H9 (cell line): ENCODE results near the gene CHURC1. TPM values are rescaled to one million over a fixed set of nuclear protein-coding genes. Genes with fewer than 3 reads are reported as not detected.

Experiments
- DNase-seq: peaks from one replicate; pipeline ENCODE4 v3.0.0-alpha.2; 2017
- H2AFZ ChIP-seq: one replicate; pipeline ENCODE4 v1.6.1; 2013; ENCODE audit warnings: mild to moderate bottlenecking, low read length, control low read depth, moderate library complexity
- H2AK5ac ChIP-seq: 2 replicates; pipeline ENCODE4 v1.6.1; 2013; ENCODE audit warnings: low read length, control low read depth, mixed read lengths; ENCODE audit not compliant: insufficient read length
- H2BK120ac ChIP-seq: one replicate; pipeline ENCODE4 v1.6.1; 2013; ENCODE audit warnings: low read depth, mild to moderate bottlenecking, low read length, control low read depth, inconsistent platforms; ENCODE audit not compliant: poor library complexity, severe bottlenecking
- H2BK12ac ChIP-seq: 2 replicates; pipeline ENCODE4 v1.6.1; 2013; ENCODE audit warnings: low read length, control low read depth, mixed read lengths, low read depth; ENCODE audit not compliant: insufficient read length
- H2BK15ac ChIP-seq: 2 replicates; pipeline ENCODE4 v1.6.1; 2013; ENCODE audit warnings: low read depth, low read length, control low read depth
- H2BK20ac ChIP-seq: one replicate; pipeline ENCODE4 v1.6.1; 2013; ENCODE audit warnings: low read depth, mild to moderate bottlenecking, low read length, control low read depth, inconsistent platforms; ENCODE audit not compliant: poor library complexity, severe bottlenecking
- H2BK5ac ChIP-seq: 2 replicates; pipeline ENCODE4 v1.6.1; 2013; ENCODE audit warnings: low read length, control low read depth, mixed read lengths; ENCODE audit not compliant: insufficient read length
- H3K14ac ChIP-seq: 2 replicates; pipeline ENCODE4 v1.6.1; 2013; ENCODE audit warnings: low read length, control low read depth; ENCODE audit not compliant: insufficient read depth
- H3K18ac ChIP-seq: 2 replicates; pipeline ENCODE4 v1.6.1; 2013; ENCODE audit warnings: low read depth, mild to moderate bottlenecking, mixed read lengths, low read length, control low read depth; ENCODE audit not compliant: insufficient read length
- H3K23ac ChIP-seq: 2 replicates; pipeline ENCODE4 v1.6.1; 2013; ENCODE audit warnings: low read length, control low read depth, mixed read lengths, low read depth; ENCODE audit not compliant: insufficient read length
- H3K23me2 ChIP-seq: 2 replicates; pipeline ENCODE4 v1.6.1; 2013; ENCODE audit warnings: low read depth, mild to moderate bottlenecking, mixed read lengths, low read length, control low read depth; ENCODE audit not compliant: insufficient read length, poor library complexity, severe bottlenecking
- H3K27ac ChIP-seq: 2 replicates; pipeline ENCODE4 v1.5.1; 2013; ENCODE audit warnings: low read length, control low read depth, mixed read lengths, low read depth; ENCODE audit not compliant: insufficient read length
- H3K27me3 ChIP-seq: 2 replicates; pipeline ENCODE4 v1.6.1; 2013; ENCODE audit warnings: low read length, control low read depth, inconsistent platforms; ENCODE audit not compliant: insufficient read depth
- H3K4ac ChIP-seq: 2 replicates; pipeline ENCODE4 v1.6.1; 2013; ENCODE audit warnings: low read depth, mild to moderate bottlenecking, control low read depth, inconsistent platforms, low read length, moderate library complexity
- H3K4me1 ChIP-seq: 2 replicates; pipeline ENCODE4 v1.6.1; 2013; ENCODE audit warnings: low read length, control low read depth, inconsistent platforms; ENCODE audit not compliant: insufficient read depth
- H3K4me2 ChIP-seq: 2 replicates; pipeline ENCODE4 v1.6.1; 2013; ENCODE audit warnings: low read length, control low read depth, mixed read lengths; ENCODE audit not compliant: insufficient read length, insufficient read depth
- H3K56ac ChIP-seq: 2 replicates; pipeline ENCODE4 v1.6.1; 2013; ENCODE audit warnings: low read depth, mild to moderate bottlenecking, mixed read lengths, low read length, control low read depth; ENCODE audit not compliant: insufficient read length
- H3K79me1 ChIP-seq: 2 replicates; pipeline ENCODE4 v1.6.1; 2013; ENCODE audit warnings: low read depth, mild to moderate bottlenecking, moderate library complexity, low read length, control low read depth, inconsistent platforms; ENCODE audit not compliant: insufficient read depth, poor library complexity, severe bottlenecking
- H3K79me2 ChIP-seq: 2 replicates; pipeline ENCODE4 v1.6.1; 2013; ENCODE audit warnings: low read length, control low read depth, inconsistent platforms; ENCODE audit not compliant: insufficient read depth
- H3K9ac ChIP-seq: 2 replicates; pipeline ENCODE4 v1.6.1; 2013; ENCODE audit warnings: low read length, control low read depth, mixed read lengths; ENCODE audit not compliant: insufficient read length; ENCODE audit errors: extremely low read depth
- H3K9me3 ChIP-seq: one replicate; pipeline ENCODE4 v1.6.1; 2013; ENCODE audit warnings: low read depth, low read length, inconsistent platforms; ENCODE audit not compliant: control insufficient read depth
- H3T11ph ChIP-seq: one replicate; pipeline ENCODE4 v1.6.1; 2013; ENCODE audit warnings: mild to moderate bottlenecking, low read length, control low read depth, inconsistent platforms
- H4K20me1 ChIP-seq: one replicate; pipeline ENCODE4 v1.6.1; 2013; ENCODE audit not compliant: control insufficient read depth, insufficient read length, insufficient read depth
- H4K5ac ChIP-seq: 2 replicates; pipeline ENCODE4 v1.6.1; 2013; ENCODE audit warnings: low read depth, mild to moderate bottlenecking, mixed read lengths, low read length, control low read depth; ENCODE audit not compliant: insufficient read length
- H4K8ac ChIP-seq: replicated peaks from 2 replicates; pipeline ENCODE4 v1.6.1; 2013; ENCODE audit warnings: low read length, control low read depth, mixed read lengths, low read depth; ENCODE audit not compliant: insufficient read length
- H4K91ac ChIP-seq: 2 replicates; pipeline ENCODE4 v1.6.1; 2013; ENCODE audit warnings: low read depth, mild to moderate bottlenecking, moderate library complexity, mixed read lengths, low read length, control low read depth; ENCODE audit not compliant: insufficient read length
- H3K27ac Mint-ChIP-seq, 3 experiments: 2 replicates in 2 of 3; 3 replicates in 1 of 3; pipeline ENCODE4 v1.8.0; 2020 to 2021; ENCODE audit warnings: mixed read lengths in 3 of 3, mild to moderate bottlenecking in 1 of 3, moderate library complexity in 1 of 3
- H3K27me3 Mint-ChIP-seq: 2 replicates; pipeline ENCODE4 v1.8.0; 2021; ENCODE audit warnings: low read depth, mild to moderate bottlenecking, moderate library complexity, mixed read lengths
- H3K36me3 Mint-ChIP-seq, 3 experiments: 2 replicates in 2 of 3; 3 replicates in 1 of 3; pipeline ENCODE4 v1.8.0; 2020 to 2021; ENCODE audit warnings: low read depth in 3 of 3, mixed read lengths in 3 of 3; ENCODE audit not compliant: insufficient read depth in 1 of 3
- H3K4me1 Mint-ChIP-seq, 2 experiments: 2 replicates each; pipeline ENCODE4 v1.8.0; 2020; ENCODE audit warnings: mixed read lengths in 2 of 2
- H3K4me3 Mint-ChIP-seq, 2 experiments: 2 replicates in 1 of 2; 3 replicates in 1 of 2; pipeline ENCODE4 v1.8.0; 2020 to 2021; ENCODE audit warnings: mild to moderate bottlenecking in 2 of 2, mixed read lengths in 2 of 2, moderate library complexity in 1 of 2
- H3K9me3 Mint-ChIP-seq, 2 experiments: 2 replicates in 1 of 2; 3 replicates in 1 of 2; pipeline ENCODE4 v1.8.0; 2020; ENCODE audit warnings: mild to moderate bottlenecking in 2 of 2, mixed read lengths in 2 of 2, moderate library complexity in 1 of 2
- WGBS: extraction: QIAGEN DNeasy Blood & Tissue Kit; methylation state at CpG from one replicate; pipeline ENCODE4 v1.1.7; 2013; ENCODE audit warnings: missing lambda C conversion rate, low lambda C conversion rate, mixed read lengths; ENCODE audit not compliant: insufficient read length; ENCODE audit errors: extremely low coverage; 5-methylcytosine and 5-hydroxymethylcytosine counted together
- total RNA-seq: library from RNA; stranded (reverse); gene quantifications from 2 replicates; pipeline ENCODE4 v1.2.1, GENCODE V29; 2021
- TF ChIP-seq, protein P1 (sequence below): fragments of 200-600 bp; sonication (generic); conservative IDR thresholded peaks from 3 replicates; pipeline ENCODE4 v1.8.0; 2021; ENCODE audit warnings: antibody characterized with exemption, mild to moderate bottlenecking

The CHURC1 gene
- total RNA-seq, 1 experiment from 2014 or later, result 58.7 TPM

DNA sequence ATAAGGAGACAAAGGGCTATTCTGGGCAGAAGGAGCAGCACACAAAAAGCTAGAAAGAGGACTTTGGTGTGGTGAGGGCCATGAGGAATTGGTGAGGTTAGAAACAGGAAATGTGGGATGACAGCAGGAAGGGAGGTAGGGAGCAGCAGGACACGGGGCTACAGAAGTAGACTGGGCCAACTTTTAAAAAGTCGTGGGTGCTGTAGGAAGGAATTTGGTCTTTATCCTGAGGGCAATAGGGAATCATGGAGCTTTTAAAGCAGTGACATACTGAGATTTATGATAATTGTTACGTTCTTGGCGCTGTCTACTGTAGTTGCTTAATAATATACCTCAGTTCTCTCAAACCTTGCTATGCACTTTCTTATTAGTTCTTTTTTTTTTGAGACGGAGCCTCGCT is 8.2 kb upstream of the CHURC1 start:
- no peak overlapping the region for H2BK120ac ChIP-seq
- peaks cover 1% of the 10 kb centered on the region; the same call in 1 of the 2 replicates for H3K27me3 Mint-ChIP-seq

More for the DNA sequence above, 8.2 kb upstream of the CHURC1 start:
- no peaks in the 10 kb centered on the region; a peak in 1 of 5 replicates for H3K9me3 Mint-ChIP-seq
- Histone ChIP-seq H3K79me1 (no peaks in the 10 kb centered on the region), H3K9me3 (no peaks in the 10 kb centered on the region), H4K20me1 (no peaks in the 10 kb centered on the region), H4K91ac (no peak overlapping the region), H3K23me2 (no peaks in the 10 kb centered on the region), H3K4me1 (no peaks in the 10 kb centered on the region), H2BK20ac (no peak overlapping the region), H3K56ac (no peak overlapping the region), H3K79me2 (no peaks in the 10 kb centered on the region), H2AK5ac (no peak overlapping the region), H3K18ac (no peak overlapping the region), H2AFZ (no peak overlapping the region), H3K27me3 (no peaks in the 10 kb centered on the region), H4K5ac (no peak overlapping the region), H2BK5ac (no peak overlapping the region), H2BK15ac (no peak overlapping the region), H3K23ac (no peak overlapping the region), H3K27ac (no peak overlapping the region), H2BK12ac (no peak overlapping the region), H3K9ac (no peak overlapping the region), H3K4ac (no peak overlapping the region), H4K8ac (no peak overlapping the region), H3K4me2 (no peak overlapping the region), H3K14ac (no peak overlapping the region), H3T11ph (no peak overlapping the region)
- H3K27ac Mint-ChIP-seq, result no peak overlapping the region
- no peak for DNase-seq
- no peak overlapping the region for H3K4me3 Mint-ChIP-seq
- TF ChIP-seq, protein P1, sequence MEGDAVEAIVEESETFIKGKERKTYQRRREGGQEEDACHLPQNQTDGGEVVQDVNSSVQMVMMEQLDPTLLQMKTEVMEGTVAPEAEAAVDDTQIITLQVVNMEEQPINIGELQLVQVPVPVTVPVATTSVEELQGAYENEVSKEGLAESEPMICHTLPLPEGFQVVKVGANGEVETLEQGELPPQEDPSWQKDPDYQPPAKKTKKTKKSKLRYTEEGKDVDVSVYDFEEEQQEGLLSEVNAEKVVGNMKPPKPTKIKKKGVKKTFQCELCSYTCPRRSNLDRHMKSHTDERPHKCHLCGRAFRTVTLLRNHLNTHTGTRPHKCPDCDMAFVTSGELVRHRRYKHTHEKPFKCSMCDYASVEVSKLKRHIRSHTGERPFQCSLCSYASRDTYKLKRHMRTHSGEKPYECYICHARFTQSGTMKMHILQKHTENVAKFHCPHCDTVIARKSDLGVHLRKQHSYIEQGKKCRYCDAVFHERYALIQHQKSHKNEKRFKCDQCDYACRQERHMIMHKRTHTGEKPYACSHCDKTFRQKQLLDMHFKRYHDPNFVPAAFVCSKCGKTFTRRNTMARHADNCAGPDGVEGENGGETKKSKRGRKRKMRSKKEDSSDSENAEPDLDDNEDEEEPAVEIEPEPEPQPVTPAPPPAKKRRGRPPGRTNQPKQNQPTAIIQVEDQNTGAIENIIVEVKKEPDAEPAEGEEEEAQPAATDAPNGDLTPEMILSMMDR, result no peak
- no peaks in the 10 kb centered on the region for H3K36me3 Mint-ChIP-seq
- H3K4me1 Mint-ChIP-seq, result no peaks in the 10 kb centered on the region
- WGBS, result no CpG with 5 or more reads among the region's 6 CpGs
